ENCODE results near the gene RHOT2.
A peak's percentile ranks its signal among the peaks of the same experiment; 100 is the strongest.

RHOT2 gene

DNA sequence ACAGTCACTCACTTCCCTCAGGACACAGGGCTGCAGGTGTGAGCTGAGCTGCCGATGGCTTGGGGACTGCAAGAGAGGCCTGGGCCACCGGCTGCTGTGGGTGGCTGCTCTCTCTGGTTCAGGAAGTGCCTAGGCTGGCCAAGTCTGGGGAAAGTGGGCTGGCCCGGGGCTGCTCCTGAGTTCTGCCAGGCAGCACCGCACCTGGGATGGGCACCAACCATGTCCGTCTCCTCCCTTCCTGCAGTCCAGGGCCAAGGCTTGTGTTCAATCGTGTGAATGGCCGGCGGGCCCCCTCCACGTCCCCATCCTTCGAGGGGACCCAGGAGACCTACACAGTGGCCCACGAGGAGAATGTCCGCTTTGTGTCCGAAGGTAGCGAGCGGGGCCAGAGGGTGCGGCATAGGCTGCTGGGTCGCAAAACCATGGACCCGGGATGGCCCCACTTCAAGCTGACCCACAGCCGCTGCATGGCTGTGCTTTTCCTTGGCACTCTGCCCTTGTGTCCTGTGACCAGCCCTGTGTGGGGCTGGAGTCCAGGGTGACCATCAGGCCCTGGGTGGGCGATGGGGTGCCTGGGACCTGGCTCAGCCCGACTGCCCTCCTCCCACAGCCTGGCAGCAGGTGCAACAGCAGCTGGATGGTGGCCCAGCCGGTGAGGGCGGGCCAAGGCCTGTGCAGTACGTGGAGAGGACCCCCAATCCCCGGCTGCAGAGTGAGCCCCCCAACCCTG, 20.6 kb upstream of the RHOT2 start:
- no peak for DNase-seq (ENCODE audit: low read depth)

DNA sequence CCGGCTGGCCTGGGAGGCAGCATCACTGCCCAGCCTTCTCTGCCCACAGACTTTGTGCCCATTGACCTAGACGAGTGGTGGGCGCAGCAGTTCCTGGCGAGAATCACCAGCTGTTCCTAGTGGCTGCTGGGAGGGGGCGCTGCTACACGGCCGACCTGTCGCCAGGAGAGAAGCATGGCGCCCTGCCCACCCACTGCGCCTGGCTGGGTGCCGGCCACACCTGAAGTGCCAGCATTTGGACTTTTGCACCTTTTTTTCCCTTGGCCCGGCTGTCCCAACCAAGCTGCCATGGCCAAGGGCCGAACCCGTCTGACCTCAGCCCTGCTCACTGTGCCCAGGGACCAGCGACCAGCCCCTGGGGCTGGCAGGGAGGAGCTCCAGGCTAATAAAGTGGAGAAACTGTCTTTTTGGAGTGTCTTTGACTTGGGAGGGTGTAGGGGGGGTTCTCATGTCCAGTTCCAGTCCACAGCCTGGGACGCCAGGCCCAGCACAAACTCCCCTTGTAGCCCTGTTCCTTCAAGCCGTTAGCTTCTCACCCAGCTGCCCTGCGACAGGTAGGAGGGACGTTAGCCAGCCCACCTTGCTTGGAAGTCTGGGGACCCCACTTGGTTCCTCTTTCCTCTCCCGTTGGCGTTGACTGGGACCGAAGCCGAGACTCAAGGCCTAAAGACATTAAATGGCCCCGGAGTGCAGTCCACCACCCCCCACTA, 19.7 kb upstream of the RHOT2 start:
- peak; percentile 60 for DNase-seq (ENCODE audit: low read depth)

DNA sequence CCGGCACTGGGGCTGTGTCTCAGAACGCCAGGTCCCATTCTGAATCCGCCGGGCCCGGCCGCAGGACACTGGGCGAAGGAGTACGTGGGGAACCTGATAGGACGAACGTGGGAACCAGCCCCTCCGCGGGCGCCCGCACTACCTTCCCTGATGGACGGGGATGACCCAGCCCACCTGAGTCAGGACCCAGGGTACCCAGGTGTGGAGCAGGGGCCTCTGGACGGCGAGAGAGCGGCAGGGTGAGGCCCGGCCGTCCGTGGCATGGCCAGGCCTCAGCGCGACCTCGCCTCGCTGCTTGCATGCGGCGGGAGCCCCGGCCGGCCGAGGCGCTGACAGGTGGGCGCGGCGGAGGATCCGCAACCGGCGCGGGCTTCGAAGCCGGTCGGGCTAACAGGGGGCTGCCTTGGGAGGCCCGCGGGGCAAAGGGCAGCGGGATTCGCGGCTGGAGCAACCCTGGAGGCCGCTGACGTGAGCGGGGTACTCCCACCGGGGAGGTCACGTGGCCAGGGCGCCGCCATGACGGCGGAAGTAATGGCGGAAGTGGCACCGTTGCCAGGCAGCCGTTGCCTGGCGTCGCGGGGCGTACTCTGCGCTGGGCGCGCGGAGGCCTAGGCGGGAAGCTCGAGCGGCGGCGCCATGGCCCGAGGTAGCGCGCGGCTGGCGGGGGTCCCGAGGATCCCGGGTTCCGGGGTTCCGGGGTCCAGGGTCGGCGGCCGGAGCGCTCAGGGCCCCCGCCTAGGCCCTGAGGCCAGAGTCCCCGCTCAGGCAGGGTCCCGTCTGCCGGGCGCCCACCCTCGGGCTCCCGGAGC, 18.9 kb upstream of the RHOT2 start, which contains the start of gene WDR90:
Gene WDR90 (plus strand): TSS at position 585 of the 809 bp plus-strand sequence. CDS start 52 bp downstream, at position 637.
- peak; percentile 94 for DNase-seq (ENCODE audit: low read depth)

DNA sequence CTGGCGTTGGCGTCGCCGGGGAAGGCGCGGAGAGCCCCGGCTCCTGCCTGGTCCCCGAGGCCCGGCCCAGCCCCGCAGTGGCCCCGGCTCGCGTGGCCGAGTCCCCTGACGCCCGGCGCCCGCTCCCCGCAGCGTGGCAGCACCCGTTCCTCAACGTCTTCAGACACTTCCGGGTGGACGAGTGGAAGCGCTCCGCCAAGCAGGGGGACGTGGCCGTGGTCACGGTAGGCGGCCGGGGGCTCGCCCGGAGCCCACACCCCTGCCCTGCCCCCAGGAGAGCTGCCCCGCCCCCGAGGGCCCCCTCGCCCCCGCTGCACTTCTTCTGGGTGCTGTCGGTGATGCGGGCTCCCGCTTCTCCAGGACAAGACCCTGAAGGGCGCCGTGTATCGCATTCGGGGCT, 18.3 kb upstream of the RHOT2 start:
- DNase-seq (ENCODE audit: low read depth) = no peak

DNA sequence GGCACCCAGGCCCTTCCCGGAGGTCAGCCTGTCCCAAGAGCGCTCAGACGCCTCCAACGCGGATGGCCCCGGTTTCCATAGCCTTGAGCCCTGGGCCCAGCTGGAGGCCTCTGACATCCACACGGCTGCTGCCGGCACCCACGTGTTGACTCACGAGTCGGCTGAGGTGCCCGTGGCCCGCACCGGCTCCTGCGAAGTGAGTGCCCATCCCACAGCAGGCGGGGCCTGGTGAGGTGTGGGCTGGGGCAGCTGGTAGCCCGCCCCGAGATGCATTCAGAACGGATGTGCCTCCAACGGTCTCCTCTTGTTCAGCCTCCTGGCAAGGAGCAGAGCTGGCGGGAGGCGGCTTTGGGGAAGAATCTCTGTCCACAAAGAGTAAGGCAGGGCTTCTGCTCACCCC, 16.1 kb upstream of the RHOT2 start:
- no peak for DNase-seq (ENCODE audit: low read depth)

DNA sequence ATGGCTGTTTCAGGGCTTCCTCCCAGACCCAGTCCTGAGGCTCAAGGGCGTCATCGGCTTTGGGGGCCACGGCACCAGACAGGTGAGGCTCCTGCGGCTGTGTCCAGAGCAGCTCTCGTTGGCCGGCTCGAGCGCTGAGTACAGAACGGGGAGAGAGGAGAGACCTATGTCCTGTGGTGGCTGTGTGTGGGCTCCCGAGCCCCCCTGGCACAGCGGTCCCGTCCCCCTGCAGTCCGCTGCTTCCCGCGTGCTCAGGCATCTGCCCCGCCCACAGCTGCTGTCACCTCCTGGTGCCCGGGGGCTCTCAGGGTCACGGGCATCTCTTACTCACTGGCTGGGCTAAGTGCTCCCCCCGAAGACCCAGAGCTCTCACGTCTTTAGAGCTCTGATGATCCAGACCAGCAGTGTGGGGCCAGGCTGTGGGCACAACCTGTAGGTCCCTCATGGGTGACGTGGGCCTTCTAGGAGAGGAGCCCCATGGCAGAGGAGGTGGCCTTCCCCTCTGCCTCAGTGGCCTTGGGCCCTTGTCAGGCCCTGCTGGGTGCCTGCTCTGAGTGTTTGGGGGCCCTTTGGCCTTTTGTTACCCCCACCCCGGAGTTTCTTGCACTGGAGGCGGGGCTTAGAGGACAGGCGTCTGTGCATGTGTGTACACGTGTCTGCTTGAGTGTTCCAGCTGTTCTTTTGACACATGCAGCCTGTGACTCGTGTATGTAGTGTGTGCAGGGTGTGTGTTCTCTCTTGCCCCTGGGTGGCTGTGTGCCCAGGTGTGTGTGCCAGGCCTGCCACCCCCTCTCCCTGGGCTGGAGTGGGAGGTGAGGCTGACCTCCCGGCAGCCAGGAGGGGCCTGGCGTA, 15.3 kb upstream of the RHOT2 start:
- DNase-seq (ENCODE audit: low read depth) = no peak

DNA sequence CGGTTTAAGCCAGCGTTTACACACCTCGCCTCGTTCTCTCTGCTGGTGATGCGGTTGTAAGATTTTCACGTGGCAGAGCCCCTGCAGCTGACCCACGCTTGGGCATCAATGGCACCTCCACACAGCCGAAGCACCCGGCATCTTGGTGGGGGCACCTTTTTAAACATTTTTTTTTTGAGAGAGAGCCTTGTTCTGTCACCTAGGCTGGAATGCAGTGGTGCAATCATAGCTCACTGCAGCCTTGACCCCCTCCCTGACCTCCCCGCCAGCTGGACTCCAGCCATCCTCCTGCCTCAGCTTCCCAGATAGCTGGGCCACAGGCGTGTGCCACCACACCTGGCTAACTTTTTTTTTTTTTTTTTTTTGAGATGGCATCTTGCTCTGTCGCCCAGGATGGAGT, 13.9 kb upstream of the RHOT2 start:
- DNase-seq (ENCODE audit: low read depth) = no peak

DNA sequence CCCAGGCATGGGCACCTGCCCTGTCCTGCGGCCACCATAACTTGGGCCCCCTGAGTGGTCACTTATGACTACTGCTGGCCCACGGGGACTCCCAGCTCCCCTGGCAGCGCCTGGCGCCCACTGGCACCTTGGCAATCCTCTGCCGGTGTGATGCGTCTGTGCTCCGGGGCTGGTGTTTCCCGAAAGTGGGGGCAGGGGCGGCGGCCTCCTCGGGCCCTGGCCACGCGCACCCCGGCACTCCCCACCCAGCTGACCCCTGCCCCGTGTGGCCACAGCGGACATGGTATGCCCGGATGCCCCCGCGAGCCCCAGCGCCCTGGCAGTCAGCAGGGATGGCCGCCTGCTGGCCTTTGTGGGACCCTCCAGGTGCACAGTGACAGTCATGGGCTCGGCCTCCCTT, 10.4 kb upstream of the RHOT2 start:
- no peak for DNase-seq (ENCODE audit: low read depth)

DNA sequence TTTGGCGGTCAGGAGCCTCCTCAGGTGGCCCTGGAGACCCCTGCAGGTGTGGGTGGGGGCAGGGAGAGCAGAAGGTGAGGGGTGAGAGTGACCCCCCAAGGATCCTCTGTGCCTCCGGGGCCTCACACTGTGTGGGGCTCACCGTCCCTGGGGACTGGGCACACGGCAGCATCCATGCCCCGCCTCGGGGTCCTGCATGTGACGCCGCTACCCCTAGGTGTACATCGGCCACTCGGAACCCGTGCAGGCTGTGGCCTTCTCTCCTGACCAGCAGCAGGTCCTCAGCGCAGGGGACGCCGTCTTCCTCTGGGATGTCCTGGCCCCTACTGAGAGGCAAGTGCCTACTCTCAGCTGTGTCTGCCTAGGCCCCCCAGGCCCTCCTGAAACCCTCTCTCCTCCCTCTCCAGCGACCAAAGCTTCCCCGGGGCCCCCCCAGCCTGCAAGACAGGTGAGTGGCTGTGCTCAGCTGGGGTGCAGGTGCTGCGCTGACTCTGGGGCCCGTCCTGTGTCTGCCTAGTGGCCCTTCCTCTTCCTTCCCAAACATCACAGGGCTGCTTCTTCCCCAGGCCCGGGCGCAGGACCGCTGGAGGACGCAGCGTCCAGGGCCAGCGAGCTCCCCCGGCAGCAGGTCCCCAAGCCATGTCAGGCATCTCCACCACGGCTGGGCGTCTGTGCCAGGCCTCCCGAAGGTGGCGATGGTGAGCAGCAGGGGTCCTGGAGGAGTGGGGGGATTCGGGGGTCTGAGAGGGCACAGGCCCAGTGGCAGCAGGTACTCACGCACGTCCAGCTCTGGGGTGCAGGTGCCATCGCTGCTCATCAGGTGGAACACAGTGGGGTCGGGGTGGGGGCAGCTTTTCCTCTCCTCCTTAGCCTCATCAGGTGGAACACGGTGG, 9.0 kb upstream of the RHOT2 start:
- DNase-seq (ENCODE audit: low read depth) = no peak

DNA sequence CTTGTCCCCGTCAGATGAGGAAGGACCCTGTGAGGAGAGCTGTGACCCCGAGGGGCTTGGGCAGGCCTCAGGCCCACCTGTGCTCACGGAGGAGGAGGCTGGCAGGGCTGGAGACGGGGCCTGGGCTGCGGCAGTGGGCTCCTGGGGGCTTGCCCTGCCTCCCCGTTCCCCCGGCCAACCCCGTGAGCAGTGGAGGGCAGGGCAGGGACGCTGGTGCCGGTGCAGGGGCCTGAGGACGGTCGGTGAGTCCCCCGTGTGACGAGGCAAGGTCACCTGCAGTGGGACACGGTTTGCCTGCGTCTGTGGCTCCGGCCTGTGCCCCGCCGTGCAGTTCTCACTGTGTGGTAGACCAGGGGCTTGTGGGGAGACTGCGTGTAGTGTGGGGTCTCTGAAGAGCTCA, 8.3 kb upstream of the RHOT2 start:
- DNase-seq (ENCODE audit: low read depth) = no peak

DNA sequence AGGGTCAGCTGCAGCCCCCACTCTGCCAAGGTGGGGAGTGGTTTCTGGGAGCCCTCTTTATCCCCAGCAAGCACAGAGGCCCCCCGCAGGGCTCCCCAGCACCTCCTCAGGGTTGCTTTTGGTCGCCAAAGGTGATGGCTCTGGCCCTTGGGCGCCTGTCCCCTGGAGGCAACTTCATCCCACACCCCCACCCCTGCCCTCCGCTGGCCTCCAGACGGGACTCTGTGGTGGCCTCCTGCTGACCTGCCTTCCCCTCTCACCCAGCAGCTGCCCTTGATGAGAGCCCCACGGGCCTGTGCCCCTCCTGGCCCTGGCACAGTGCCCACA, 7.8 kb upstream of the RHOT2 start:
- DNase-seq (ENCODE audit: low read depth) = no peak

DNA sequence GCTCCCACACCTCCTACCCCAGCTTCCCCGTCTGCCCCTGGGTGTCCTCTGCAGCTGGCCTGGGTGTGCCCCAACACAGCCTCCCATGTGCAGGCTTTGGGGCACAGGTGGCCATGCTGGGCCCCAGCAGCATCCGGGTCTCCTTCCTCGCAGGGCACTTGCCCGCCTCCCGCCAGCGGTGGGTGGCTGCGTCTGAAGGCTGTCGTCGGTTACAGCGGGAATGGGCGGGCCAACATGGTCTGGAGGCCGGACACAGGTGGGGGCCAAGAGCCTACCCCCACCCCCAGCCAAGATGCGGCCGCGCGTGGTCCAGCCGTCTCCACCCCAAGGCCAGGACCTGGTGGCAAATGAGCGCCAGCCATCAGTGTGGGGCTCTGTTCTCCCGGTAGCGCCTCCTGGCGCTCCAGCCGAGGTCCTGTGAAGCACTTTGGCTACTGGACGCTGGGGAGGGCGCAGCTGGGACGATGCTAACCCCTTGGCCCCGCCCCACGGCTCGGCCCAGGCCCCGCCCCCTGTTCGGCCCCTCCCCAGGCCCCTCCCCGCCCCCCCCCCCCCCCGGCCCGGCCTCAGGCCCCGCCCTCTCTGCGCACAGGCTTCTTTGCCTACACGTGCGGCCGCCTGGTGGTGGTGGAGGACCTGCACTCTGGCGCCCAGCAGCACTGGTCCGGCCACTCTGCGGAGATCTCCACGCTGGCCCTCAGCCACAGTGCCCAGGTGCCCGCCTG, 7.3 kb upstream of the RHOT2 start:
- DNase-seq (ENCODE audit: low read depth) = peak; percentile 57

DNA sequence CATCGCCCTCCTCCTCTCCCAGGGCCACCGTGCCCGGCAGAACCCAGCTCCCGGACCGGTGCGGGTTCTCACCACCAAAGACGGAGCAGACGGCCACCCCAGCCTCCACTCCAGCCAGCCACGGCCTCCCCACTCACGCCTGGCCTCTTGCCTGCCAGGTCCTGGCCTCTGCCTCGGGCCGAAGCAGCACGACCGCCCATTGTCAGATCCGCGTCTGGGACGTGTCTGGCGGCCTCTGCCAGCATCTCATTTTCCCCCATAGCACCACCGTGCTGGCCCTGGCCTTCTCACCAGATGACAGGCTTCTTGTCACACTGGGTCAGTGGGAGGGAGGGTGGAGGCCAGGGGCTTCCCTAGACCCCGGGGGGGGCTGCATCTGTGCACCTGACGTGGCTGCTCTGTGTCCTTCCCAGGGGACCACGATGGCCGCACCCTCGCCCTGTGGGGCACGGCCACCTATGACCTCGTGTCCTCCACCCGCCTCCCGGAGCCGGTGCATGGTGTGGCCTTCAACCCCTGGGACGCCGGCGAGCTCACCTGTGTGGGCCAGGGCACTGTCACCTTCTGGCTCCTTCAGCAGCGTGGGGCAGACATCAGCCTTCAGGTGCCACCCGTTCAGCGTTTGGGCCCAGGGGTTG, 6.6 kb upstream of the RHOT2 start:
- DNase-seq (ENCODE audit: low read depth) = no peak

DNA sequence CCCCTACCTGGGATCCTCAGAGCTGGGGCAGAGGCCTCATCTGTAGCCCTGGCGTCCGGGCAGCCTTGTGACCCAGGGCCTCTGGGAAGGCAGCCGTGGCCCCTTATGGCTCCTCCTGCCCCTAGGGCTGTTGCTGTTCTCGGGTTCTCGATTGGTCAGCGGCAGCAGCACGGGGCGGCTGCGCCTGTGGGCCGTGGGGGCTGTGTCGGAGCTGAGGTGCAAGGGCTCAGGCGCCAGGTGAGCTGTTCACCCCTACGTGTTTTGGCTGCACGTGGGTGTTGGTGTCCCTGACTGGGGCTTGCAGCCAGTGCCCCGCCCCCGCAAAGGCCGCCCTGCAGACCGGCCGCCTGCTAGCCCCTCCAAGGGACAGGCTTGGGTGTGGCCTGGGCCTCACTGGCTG, 5.8 kb upstream of the RHOT2 start:
- no peak for DNase-seq (ENCODE audit: low read depth)

DNA sequence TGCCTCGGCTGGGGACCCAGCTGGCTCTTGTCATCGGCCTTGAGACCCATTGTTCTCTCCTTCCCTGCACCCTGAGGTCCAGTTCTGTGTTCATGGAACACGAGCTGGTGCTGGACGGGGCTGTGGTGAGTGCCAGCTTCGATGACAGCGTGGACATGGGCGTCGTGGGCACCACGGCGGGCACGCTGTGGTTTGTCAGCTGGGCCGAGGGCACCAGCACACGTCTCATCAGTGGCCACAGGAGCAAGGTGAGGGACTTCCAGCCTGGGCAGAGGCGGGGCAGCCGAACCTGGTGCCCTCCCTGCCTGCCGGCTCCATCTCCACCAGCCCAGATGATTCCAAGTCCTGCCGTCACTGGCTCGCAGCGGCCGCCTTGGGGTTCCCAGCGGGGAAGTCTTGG, 5.3 kb upstream of the RHOT2 start:
- DNase-seq (ENCODE audit: low read depth) = no peak

DNA sequence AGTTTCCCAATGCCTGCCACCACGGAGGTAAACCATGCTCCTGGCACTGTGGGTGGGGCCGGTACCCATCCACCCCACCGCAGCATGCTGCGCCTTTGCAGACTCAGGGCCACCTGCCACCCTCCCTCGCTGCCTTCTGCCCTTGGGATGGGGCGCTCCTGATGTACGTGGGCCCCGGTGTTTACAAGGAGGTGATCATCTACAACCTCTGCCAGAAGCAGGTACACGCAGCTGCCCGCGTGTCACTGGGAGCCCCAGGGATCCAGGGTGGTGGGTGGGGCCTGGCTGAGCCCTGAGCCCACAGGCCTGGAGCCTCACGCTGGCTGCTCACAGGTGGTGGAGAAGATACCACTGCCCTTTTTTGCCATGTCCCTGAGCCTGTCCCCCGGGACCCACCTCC, 1.4 kb upstream of the RHOT2 start:
- DNase-seq (ENCODE audit: low read depth) = no peak

DNA sequence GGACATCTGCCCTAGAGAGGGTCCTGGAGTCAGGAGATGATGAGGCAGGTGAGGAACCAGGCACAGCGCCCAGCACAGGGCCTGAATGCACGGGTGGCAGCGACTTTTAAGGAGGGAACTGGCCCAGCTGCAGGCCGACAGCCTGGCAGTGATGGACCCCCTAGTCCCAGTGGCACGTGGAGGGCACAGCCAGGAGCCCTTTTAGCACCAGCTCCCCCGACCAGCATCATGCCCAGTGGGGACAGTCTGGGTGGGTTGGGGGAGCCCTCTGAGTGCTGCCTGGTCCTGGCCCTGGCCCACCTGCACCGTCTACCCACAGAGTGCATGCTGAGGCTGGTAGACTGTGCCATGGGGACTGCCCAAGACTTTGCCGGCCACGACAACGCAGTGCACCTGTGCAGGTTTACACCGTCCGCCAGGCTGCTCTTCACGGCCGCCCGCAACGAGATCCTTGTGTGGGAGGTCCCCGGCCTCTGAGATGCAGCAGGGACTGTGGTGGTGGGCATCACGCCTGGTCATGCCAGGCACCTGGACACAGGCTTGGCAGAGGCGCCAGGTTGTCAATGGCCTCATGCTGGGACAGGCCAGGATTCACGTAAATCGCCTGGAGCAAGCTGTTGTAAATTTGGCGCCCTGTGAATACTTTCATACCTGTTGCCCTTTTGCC, 686 bp upstream of the RHOT2 start:
- DNase-seq (ENCODE audit: low read depth) = no peak

DNA sequence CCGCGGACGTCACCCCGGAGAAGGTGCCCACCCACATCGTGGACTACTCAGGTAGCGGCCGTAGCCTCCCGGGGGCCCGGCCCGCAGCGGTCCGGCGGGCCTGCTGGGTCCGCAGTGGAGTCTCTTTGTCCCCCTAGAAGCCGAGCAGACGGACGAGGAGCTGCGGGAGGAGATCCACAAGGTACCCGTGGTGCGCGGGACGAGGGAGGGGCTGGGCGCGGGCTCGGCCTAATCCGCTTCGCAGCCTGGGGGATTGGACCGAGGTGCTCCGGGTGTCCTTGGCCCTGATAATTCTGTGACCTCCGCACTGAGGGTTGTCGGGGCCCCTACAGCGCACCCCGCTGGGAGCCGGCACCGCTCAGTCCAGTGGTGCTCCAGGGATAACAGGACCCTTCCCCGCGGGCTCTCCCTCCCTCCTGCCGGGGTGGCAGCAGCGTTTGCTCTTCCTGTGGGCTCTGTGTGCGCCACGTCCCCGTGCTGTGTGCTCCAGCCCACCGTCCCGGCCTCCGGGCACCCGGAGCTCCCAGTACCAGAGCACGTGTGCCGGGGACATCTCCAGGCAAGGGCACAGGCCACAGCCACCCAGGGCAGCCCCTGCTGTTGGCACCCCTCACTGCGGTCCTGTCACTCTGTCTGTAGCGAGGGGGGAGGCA, 713 bp downstream of the RHOT2 start:
- DNase-seq (ENCODE audit: low read depth) = no peak

DNA sequence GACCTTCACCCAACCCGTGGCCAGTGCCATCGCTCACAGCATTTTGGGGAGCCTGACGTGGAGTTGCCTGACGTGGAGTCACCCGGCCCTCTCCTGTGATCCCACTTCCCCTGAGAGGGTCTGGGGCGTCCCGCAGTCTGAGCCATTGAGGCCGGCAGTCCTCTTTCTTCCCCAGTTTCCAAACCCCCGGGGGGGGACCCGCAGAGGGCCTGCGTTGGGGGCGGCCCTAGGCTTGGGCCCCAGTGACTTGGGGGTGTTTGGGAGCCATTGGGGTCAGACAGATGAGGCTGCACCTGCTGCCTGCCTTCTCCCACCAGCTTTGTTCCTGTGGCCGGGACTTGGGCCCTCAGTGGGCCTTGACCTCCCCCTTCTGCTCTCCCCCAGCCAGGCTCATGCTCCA, 1.7 kb downstream of the RHOT2 start:
- DNase-seq (ENCODE audit: low read depth) = no peak

All from activated T-cell treated with anti-CD3 and anti-CD28 coated beads for 48 hours (primary cell).